Measurements from ENCODE around the gene MYRF.

GRCh38 chr11:61799665-61800284 lies 47.3 kb downstream of the MYRF start:
- TF ChIP-seq CTCF (IDR thresholded peaks at IDR 0.05; ENCODE audit: low read depth, low read length, poor library complexity, severe bottlenecking) (no peak), EZH2phosphoT487 (IDR thresholded peaks at IDR 0.05; ENCODE audit: borderline replicate concordance, low read length) (no peak)
